Activated CD8-positive, alpha-beta T cell treated with anti-CD3 and anti-CD28 coated beads, Interleukin-2, amount 10 ng/mL, durations not matched to agents 7 days and 5 days (primary cell): Measurements from ENCODE around the gene WSB2. TPM values are rescaled to one million over a fixed set of nuclear protein-coding genes. Genes with fewer than 3 reads are reported as not detected.
A peak's percentile ranks its signal among the peaks of the same experiment; 100 is the strongest.

Experiments used
- ATAC-seq: fragments of 150-1000 bp; cut with Tn5 transposase; one replicate; pipeline ENCODE4 v1.10.0; 2021; ENCODE audit warnings: moderate library complexity
- CTCF ChIA-PET: fragments of 350-600 bp; sonication (Branson Sonifier 250); formaldehyde crosslinking; loops from one replicate; lab custom pipeline; 2021; ENCODE audit warnings: antibody characterized with exemption; lab: Charles Lee
- POLR2A ChIA-PET: fragments of 350-600 bp; sonication (Branson Sonifier 250); formaldehyde crosslinking; loops from one replicate; lab custom pipeline; 2021; ENCODE audit warnings: antibody characterized with exemption; lab: Charles Lee
- DNase-seq: peaks from one replicate; pipeline ENCODE4 v3.0.0-alpha.2; 2020
- H3K27ac Mint-ChIP-seq: one replicate; pipeline ENCODE4 v1.8.0; 2021; ENCODE audit warnings: mild to moderate bottlenecking, mixed read lengths
- H3K27me3 Mint-ChIP-seq: one replicate; pipeline ENCODE4 v1.8.0; 2021; ENCODE audit warnings: low read depth, mixed read lengths
- H3K36me3 Mint-ChIP-seq: one replicate; pipeline ENCODE4 v1.8.0; 2021; ENCODE audit warnings: low read depth, mixed read lengths
- H3K4me1 Mint-ChIP-seq: one replicate; pipeline ENCODE4 v1.8.0; 2021; ENCODE audit warnings: low read depth, mixed read lengths
- H3K4me3 Mint-ChIP-seq: one replicate; pipeline ENCODE4 v1.8.0; 2021; ENCODE audit warnings: mild to moderate bottlenecking, mixed read lengths
- H3K9me3 Mint-ChIP-seq: one replicate; pipeline ENCODE4 v1.8.0; 2022; ENCODE audit warnings: mixed read lengths; ENCODE audit not compliant: insufficient read depth
- total RNA-seq, 2 experiments: library from RNA; stranded (reverse); gene quantifications; one replicate each; pipeline ENCODE4 v1.2.3, GENCODE V29; 2021

WSB2 gene
- total RNA-seq, 2 experiments from 2014 or later, result 44.6 to 45.0 TPM

GRCh38 chr12:118052324-118053070 is 8.5 kb downstream of the WSB2 start:
- POLR2A ChIA-PET, result interaction anchor here (1.2 kb wide), 1 partner anchor 8 kb away, joined by 5 read pairs; the partner anchor contains the start of gene WSB2
- peaks cover 17% of the 10 kb centered on the region for H3K4me1 Mint-ChIP-seq
- H3K9me3 Mint-ChIP-seq, result no peaks in the 10 kb centered on the region
- DNase-seq, result no peak
- CTCF ChIA-PET, result interaction anchor here (2.0 kb wide), 1 partner anchor 11 kb away, joined by 5 read pairs; no protein-coding TSS in a partner anchor
- H3K4me3 Mint-ChIP-seq, result no peak overlapping the region
- ATAC-seq, result no peak
- H3K27ac Mint-ChIP-seq, result peak overlapping the region; percentile 7
- peaks cover 29% of the 10 kb centered on the region for H3K36me3 Mint-ChIP-seq
- H3K27me3 Mint-ChIP-seq, result no peaks in the 10 kb centered on the region

GRCh38 chr12:118050972-118051910 is 9.7 kb downstream of the WSB2 start:
- Mint-ChIP-seq H3K36me3 (peaks cover 31% of the 10 kb centered on the region), H3K4me1 (peaks cover 17% of the 10 kb centered on the region), H3K4me3 (no peak overlapping the region), H3K27me3 (no peaks in the 10 kb centered on the region), H3K9me3 (no peaks in the 10 kb centered on the region), H3K27ac (no peak overlapping the region)
- DNase-seq (no peak), ATAC-seq (no peak)
- ChIA-PET POLR2A (interaction anchor here (1.2 kb wide), 1 partner anchor 9 kb away, joined by 5 read pairs; the partner anchor contains the start of gene WSB2), CTCF (interaction anchor here (2.0 kb wide), 1 partner anchor 13 kb away, joined by 7 read pairs; no protein-coding TSS in a partner anchor)

DNA sequence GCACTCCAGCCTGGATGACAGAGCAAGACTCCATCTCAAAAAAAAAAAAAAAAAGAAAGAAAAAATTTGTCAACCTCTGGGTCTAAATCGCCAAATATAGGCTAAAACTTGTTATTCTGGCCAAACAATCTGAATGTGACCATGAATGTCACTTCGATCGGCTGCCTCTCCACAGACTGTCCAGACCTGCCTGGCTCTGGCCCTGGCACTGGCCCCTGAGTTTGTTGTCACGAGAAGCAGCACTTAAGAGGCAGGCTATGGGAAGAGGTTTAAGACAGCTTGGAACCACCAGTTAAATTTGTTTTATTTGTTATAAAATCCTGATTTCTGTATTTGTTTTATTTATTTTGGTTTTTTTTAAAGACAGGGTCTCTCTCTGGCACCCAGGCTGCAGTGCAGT is 14.5 kb downstream of the WSB2 start:
- Mint-ChIP-seq H3K4me1 (peaks cover 4% of the 10 kb centered on the region), H3K27ac (no peak overlapping the region), H3K4me3 (no peak overlapping the region), H3K9me3 (no peaks in the 10 kb centered on the region), H3K36me3 (peaks cover 47% of the 10 kb centered on the region), H3K27me3 (no peaks in the 10 kb centered on the region)
- DNase-seq, result no peak
- ChIA-PET POLR2A (no interaction called here), CTCF (interaction anchor here (0.8 to 1.3 kb wide), 4 partner anchors 12 to 332 kb away, joined by 3 to 4 read pairs (median 3); no protein-coding TSS in a partner anchor)
- ATAC-seq, result no peak

DNA sequence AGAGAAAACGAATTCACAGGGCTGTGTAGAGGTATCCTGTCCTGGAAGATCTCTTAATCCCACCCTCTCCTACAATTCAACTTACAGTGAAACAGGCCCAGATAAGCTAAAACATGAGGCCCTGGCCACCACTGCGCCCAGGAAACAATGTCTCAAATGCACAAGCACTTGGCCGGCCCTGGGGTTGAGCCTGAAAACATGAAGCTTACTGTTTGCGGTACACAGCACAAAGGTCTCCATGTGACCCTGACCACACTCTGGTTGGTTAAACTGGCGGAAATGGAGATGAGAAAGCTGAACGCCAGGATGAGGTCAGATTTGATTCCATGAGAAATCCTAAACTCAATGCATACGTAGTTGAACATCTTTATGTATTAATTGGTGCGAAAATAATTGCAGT is 16.4 kb downstream of the WSB2 start:
- H3K36me3 Mint-ChIP-seq, result peaks cover 47% of the 10 kb centered on the region
- H3K9me3 Mint-ChIP-seq, result no peaks in the 10 kb centered on the region
- CTCF ChIA-PET, result interaction anchor here (0.9 to 1.9 kb wide), 2 partner anchors 10 to 20 kb away, joined by 4 to 7 read pairs; no protein-coding TSS in a partner anchor
- no peak overlapping the region for H3K27ac Mint-ChIP-seq
- H3K4me1 Mint-ChIP-seq, result peaks cover 4% of the 10 kb centered on the region
- H3K27me3 Mint-ChIP-seq, result no peaks in the 10 kb centered on the region
- no peak for DNase-seq
- no peak overlapping the region for H3K4me3 Mint-ChIP-seq
- ATAC-seq, result no peak
- POLR2A ChIA-PET, result no interaction called here

DNA sequence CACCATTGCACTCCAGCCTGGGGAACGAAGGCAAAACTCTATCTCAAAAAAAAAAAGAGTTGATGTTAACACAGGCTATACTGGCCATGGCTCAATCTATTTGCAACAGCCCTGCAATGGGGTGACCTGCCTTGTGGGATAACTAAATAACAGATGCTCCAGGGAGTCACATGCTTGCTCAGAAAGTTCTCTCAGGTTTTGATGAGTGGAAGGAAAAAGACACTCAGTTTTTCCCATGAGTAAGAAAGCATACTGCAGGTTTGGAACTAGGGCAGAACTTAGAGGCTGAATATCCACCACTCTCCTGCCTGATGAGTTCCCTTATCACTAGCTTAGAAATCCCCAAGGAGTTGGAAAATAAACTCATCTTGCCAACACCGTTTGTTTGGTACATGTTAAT is 16.9 kb downstream of the WSB2 start:
- ChIA-PET CTCF (interaction anchor here (1.9 kb wide), 1 partner anchor 21 kb away, joined by 7 read pairs; no protein-coding TSS in a partner anchor), POLR2A (no interaction called here)
- Mint-ChIP-seq H3K27ac (no peak overlapping the region), H3K4me1 (peaks cover 4% of the 10 kb centered on the region), H3K4me3 (no peak overlapping the region), H3K36me3 (peaks cover 48% of the 10 kb centered on the region), H3K27me3 (no peaks in the 10 kb centered on the region), H3K9me3 (no peaks in the 10 kb centered on the region)
- DNase-seq, result no peak
- no peak for ATAC-seq

GRCh38 chr12:118042091-118042490 is 18.9 kb downstream of the WSB2 start:
- Mint-ChIP-seq H3K27me3 (no peaks in the 10 kb centered on the region), H3K36me3 (peaks cover 57% of the 10 kb centered on the region), H3K9me3 (no peaks in the 10 kb centered on the region), H3K4me1 (peaks cover 4% of the 10 kb centered on the region), H3K27ac (no peak overlapping the region), H3K4me3 (no peak overlapping the region)
- ChIA-PET POLR2A (interaction anchor here (0.9 kb wide), 1 partner anchor 26 kb away, joined by 3 read pairs; the partner anchor contains the start of gene RFC5), CTCF (no interaction called here)
- no peak for ATAC-seq
- DNase-seq, result no peak

DNA sequence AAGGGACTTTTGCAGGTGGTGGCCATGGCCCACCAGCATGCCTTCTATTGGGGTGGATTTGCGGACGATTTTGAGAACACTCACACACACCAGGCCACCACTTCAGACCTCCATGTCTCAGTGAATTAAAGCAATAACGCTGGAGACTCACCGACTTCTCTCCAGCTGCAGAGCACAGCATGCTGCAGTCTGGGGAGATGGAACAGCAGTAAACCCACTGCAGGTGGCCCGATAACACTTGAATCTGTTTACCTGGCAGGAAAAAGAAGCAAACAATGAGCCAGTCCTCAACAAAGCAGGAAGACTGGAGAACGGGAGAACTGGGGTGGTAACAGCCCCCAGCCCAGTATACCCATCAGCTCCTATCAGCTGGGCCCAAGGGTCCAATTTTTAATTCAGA is 22.8 kb downstream of the WSB2 start:
- H3K9me3 Mint-ChIP-seq, result no peaks in the 10 kb centered on the region
- no peak overlapping the region for H3K4me3 Mint-ChIP-seq
- ChIA-PET POLR2A (no interaction called here), CTCF (no interaction called here)
- H3K4me1 Mint-ChIP-seq, result peaks cover 3% of the 10 kb centered on the region
- H3K36me3 Mint-ChIP-seq, result peaks cover 76% of the 10 kb centered on the region
- DNase-seq, result no peak
- ATAC-seq, result no peak
- H3K27me3 Mint-ChIP-seq, result no peaks in the 10 kb centered on the region
- H3K27ac Mint-ChIP-seq, result no peak overlapping the region

DNA sequence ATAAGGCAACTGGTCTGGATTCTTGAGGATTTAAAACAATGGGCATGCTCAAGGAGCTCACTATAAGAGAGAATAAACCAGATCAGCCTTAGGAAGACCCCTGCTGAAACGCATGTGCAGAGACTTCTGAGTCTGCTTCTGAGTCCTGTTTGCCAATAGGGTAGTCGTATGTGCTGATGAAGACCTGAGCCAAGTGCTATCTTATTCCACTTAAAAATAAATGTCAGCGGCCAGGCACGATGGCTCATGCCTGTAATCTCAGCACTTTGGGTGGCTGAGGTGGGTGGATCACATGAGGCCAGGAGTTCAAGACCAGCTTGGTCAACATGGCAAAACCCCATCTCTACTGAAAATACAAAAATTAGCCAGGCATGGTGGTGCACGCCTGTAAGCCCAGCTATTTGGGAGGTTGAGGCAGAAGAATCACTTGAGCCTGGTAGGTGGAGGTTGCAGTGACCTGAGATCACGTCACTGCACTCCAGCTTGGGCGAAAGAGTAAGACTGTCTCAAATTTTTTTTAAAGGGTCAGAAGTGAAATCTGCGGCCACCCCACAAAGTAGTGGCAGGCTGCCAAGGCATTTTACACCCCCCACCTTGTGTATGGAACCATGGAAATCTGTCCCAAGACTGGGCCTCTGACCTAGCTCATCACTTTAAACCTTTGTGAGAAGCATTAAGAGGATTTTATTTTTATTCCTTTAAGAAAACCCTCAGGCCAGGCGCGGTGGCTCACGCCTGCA is 24.1 kb downstream of the WSB2 start:
- DNase-seq (no peak), ATAC-seq (no peak)
- Mint-ChIP-seq H3K4me3 (no peak overlapping the region), H3K9me3 (no peaks in the 10 kb centered on the region), H3K27ac (no peak overlapping the region), H3K4me1 (peaks cover 8% of the 10 kb centered on the region), H3K27me3 (no peaks in the 10 kb centered on the region), H3K36me3 (peaks cover 71% of the 10 kb centered on the region)
- CTCF ChIA-PET, result no interaction called here
- POLR2A ChIA-PET, result no interaction called here

DNA sequence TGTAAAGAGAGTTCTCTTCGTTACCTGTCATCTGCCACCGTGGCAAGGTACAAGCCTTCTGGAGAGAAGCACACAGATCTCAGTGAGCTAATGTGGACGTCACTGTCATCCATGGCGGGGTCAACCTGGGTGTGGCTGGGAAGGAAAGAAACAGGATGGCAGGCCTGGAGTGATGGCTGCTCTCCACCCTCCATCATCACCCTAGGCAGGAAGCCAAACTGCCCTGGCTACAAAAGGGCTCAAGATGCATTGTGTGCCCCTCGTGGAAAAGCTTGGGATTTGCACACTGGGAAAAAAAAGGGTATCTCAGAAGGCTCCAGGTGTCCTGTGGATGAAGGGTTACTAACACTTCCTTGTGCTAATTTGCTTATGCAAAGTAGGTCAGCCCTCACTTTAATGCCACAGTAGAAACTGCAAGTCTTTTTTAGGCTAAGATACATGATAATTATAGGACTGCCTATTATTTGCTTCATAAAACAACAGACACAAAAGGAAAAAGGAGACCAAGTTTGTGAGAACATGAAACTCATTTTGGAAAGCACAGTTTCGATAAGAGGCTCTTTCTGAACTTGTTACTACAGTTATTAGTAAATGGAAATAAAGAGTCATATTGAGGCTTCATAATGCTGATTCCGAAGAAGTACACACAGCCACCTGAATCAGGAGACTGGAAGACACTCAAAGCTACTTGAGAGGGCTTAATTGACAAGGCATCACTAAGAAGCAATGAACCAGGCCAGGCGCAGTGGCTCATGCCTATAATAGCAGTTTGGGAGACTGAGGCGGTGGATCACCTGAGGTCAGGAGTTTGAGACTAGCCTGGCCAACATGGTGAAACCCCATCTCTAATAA is 25.6 kb downstream of the WSB2 start:
- ChIA-PET POLR2A (interaction anchor here (1.1 kb wide), 1 partner anchor 19 kb away, joined by 3 read pairs; no protein-coding TSS in a partner anchor), CTCF (interaction anchor here (0.6 to 1.8 kb wide), 4 partner anchors 12 to 161 kb away, joined by 3 to 7 read pairs (median 4); no protein-coding TSS in a partner anchor)
- ATAC-seq, result no peak
- peaks cover 8% of the 10 kb centered on the region for H3K4me1 Mint-ChIP-seq
- H3K27me3 Mint-ChIP-seq, result no peaks in the 10 kb centered on the region
- DNase-seq, result no peak
- H3K27ac Mint-ChIP-seq, result no peak overlapping the region
- H3K9me3 Mint-ChIP-seq, result no peaks in the 10 kb centered on the region
- H3K36me3 Mint-ChIP-seq, result peaks cover 71% of the 10 kb centered on the region
- H3K4me3 Mint-ChIP-seq, result no peak overlapping the region

DNA sequence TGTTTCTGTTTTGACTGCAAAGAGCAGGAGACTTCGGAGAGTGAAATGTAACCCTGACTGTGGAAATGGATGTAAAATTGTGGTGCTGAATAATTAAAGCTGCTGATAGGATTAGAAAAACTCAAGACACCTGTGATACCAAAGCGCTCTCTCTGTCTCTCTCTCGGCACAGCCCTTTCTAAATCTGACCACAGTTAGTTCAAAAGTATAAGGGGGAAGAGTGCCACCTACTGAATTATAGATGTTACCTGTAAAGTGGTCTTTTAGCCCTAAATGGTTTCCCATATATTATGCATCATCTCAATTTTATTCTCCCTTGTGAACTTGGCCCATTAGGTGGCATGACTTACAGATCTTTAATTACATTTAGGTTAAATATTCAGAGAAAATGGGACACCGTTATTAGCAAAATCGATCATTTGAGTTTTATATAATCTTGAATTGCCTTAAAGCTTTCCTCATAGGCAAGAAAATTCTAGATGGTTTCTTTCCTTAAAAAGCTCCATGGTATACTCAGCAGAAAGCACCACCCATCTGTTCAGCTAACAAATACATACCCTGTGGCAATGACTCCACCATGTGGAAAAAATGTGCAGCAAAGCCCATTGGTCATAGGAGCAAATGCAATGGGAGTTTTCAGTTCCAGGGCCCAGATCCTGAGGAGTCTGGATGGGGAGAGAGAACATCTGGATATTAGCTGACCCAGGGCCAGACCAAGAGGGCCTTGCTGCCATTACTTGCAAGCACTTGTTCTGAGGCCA is 26.4 kb downstream of the WSB2 start:
- no peak overlapping the region for H3K4me3 Mint-ChIP-seq
- no peaks in the 10 kb centered on the region for H3K9me3 Mint-ChIP-seq
- peaks cover 8% of the 10 kb centered on the region for H3K4me1 Mint-ChIP-seq
- no peaks in the 10 kb centered on the region for H3K27me3 Mint-ChIP-seq
- ATAC-seq, result no peak
- H3K36me3 Mint-ChIP-seq, result peaks cover 76% of the 10 kb centered on the region
- CTCF ChIA-PET, result interaction anchor here (0.6 to 1.8 kb wide), 4 partner anchors 12 to 160 kb away, joined by 3 to 7 read pairs (median 4); no protein-coding TSS in a partner anchor
- peak overlapping the region; percentile 37 for H3K27ac Mint-ChIP-seq
- POLR2A ChIA-PET, result interaction anchor here (1.1 kb wide), 1 partner anchor 18 kb away, joined by 3 read pairs; no protein-coding TSS in a partner anchor
- DNase-seq, result no peak
